ENCODE results near the gene PDE4D.
"Not testable (repeated sequence)": the region's sequence is repeated elsewhere in the genome, so short reads cannot be mapped to it uniquely, and the experiment has no call there.

Gene PDE4D

DNA sequence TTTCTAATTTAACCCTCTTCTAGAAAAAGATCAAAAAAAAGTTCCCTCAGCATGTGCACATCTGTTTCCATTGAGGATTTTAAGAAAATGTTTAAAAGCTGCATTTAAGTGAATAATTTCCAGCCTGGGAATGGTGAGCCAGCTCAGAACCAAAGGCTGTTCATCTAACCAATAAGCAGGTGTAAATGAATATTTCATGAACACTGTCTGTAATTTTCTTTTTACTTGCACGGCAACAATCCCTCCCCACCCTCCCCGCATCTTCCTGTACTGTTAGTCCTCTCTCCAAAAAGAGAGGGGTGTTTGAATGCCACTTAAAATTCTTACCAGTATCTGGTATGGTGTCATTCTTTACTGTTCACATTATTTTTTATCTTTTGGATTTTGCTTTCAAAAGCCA is 425.6 kb downstream of the PDE4D start:
- Histone ChIP-seq H3K4me3 (ENCODE audit: low read depth in 1 of 2, low read length in 2 of 2) (no peak overlapping the region), H3K4me1 (ENCODE audit: control insufficient read depth in 1 of 2, insufficient read depth in 2 of 2, low read length in 2 of 2) (no peaks in the 10 kb centered on the region), H3K27ac (ENCODE audit: low read length) (no peak overlapping the region), H3K9me3 (ENCODE audit: control insufficient read depth in 1 of 2, low read length in 2 of 2) (no peaks in the 10 kb centered on the region), H3K27me3 (ENCODE audit: low read depth, low read length) (no peaks in the 10 kb centered on the region), H3K36me3 (ENCODE audit: control insufficient read depth in 1 of 2, insufficient read depth in 2 of 2, low read length in 2 of 2) (no peaks in the 10 kb centered on the region)

- Histone ChIP-seq H3K36me3 (ENCODE audit: control insufficient read depth in 1 of 2, insufficient read depth in 2 of 2, low read length in 2 of 2) (no peaks in the 10 kb centered on the region), H3K27me3 (ENCODE audit: low read depth, low read length) (no peaks in the 10 kb centered on the region), H3K4me1 (ENCODE audit: control insufficient read depth in 1 of 2, insufficient read depth in 2 of 2, low read length in 2 of 2) (no peaks in the 10 kb centered on the region), H3K27ac (ENCODE audit: low read length) (no peak overlapping the region), H3K4me3 (ENCODE audit: low read depth in 1 of 2, low read length in 2 of 2) (no peak overlapping the region), H3K9me3 (ENCODE audit: control insufficient read depth in 1 of 2, low read length in 2 of 2) (no peaks in the 10 kb centered on the region)
These were observed 427.3 kb downstream of the PDE4D start for GRCh38 chr5:59466271-59466670.

DNA sequence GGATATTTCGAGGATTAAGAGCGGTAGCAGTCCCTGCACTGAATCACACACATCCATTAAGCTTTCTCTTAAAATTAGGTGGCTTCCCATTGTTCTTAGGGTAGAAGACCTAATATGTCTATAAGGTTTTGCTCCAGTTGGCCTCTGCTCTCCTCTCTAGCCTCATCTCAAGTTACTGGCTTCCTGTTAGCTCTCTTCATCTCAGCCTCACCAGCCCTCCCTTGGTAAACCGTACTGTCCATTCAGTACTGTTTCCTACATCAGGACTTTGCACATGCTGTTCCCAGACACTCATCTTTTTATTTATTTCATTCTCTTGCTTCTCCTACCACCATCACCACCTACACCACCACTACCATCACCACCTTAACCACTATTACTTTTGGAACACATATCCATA is 428.6 kb downstream of the PDE4D start:
- Histone ChIP-seq H3K36me3 (ENCODE audit: control insufficient read depth in 1 of 2, insufficient read depth in 2 of 2, low read length in 2 of 2) (no peaks in the 10 kb centered on the region), H3K9me3 (ENCODE audit: control insufficient read depth in 1 of 2, low read length in 2 of 2) (no peaks in the 10 kb centered on the region), H3K4me1 (ENCODE audit: control insufficient read depth in 1 of 2, insufficient read depth in 2 of 2, low read length in 2 of 2) (no peaks in the 10 kb centered on the region), H3K4me3 (ENCODE audit: low read depth in 1 of 2, low read length in 2 of 2) (no peak overlapping the region), H3K27me3 (ENCODE audit: low read depth, low read length) (no peaks in the 10 kb centered on the region), H3K27ac (ENCODE audit: low read length) (no peak overlapping the region)

DNA sequence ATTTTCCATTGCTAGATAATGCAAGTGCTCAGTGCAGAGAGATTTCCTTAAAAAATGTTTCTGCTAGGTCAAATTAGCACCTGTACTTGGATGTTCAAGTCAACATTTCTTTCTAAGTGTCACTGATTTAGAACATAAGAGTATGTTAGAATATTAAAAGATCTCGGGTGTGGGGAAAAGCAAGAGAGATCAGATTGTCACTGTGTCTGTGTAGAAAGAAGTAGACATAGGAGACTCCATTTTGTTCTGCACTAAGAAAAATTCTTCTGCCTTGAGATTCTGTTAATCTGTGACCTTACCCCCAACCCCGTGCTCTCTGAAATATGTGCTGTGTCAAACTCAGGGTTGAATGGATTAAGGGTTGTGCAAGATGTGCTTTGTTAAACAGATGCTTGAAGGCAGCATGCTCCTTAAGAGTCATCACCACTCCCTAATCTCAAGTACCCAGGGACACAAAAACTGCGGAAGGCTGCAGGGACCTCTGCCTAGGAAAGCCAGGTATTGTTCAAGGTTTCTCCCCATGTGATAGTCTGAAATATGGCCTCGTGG is 429.8 kb downstream of the PDE4D start:
- not testable (repeated sequence) for H3K27me3 ChIP-seq (ENCODE audit: low read depth, low read length); H3K9me3 ChIP-seq (ENCODE audit: control insufficient read depth in 1 of 2, low read length in 2 of 2); H3K27ac ChIP-seq (ENCODE audit: low read length); H3K4me3 ChIP-seq (ENCODE audit: low read depth in 1 of 2, low read length in 2 of 2); H3K4me1 ChIP-seq (ENCODE audit: control insufficient read depth in 1 of 2, insufficient read depth in 2 of 2, low read length in 2 of 2); H3K36me3 ChIP-seq (ENCODE audit: control insufficient read depth in 1 of 2, insufficient read depth in 2 of 2, low read length in 2 of 2)

- Histone ChIP-seq H3K4me3 (ENCODE audit: low read depth in 1 of 2, low read length in 2 of 2) (no peak overlapping the region), H3K27me3 (ENCODE audit: low read depth, low read length) (no peaks in the 10 kb centered on the region), H3K27ac (ENCODE audit: low read length) (no peak overlapping the region), H3K36me3 (ENCODE audit: control insufficient read depth in 1 of 2, insufficient read depth in 2 of 2, low read length in 2 of 2) (no peaks in the 10 kb centered on the region), H3K4me1 (ENCODE audit: control insufficient read depth in 1 of 2, insufficient read depth in 2 of 2, low read length in 2 of 2) (no peaks in the 10 kb centered on the region), H3K9me3 (ENCODE audit: control insufficient read depth in 1 of 2, low read length in 2 of 2) (no peaks in the 10 kb centered on the region)
These were observed 430.6 kb downstream of the PDE4D start for GRCh38 chr5:59462956-59463355.

DNA sequence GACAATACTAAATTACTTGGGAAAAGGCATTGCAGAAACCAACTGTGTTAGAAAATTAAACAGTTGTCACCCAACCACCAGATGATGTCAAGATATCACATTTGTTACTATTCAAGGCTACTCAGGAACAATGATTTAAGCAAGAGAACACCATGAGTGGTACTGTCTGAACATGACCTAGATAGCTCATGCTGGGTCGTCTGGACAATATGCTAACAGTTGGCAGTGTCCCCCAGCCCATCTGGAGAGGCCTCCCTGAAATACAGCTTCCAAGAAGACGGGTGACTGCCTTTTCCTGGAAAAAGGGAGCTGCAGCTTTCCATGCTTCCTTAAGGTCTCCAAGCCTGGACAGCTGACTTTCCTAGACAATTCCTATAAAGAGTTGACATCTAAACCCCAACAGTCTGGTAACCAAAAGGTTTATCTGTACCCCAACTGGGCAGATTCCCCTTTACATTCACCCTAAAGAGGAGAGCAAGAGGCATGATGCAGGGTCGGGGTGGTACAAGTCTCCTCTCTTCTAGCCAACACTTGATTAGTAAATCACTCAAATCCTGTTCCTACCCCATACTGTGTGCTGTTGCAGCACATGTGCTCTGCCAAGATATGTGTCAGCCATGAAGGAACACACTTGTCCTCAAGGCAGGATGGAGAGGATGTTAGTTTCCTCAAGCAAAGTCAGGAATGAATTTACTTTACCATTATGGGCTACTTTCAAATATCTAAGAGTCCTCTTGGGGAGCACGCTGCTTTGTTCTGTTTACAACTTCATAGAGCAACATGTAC is 433.0 kb downstream of the PDE4D start:
- H3K4me3 ChIP-seq (ENCODE audit: low read depth in 1 of 2, low read length in 2 of 2) = no peak overlapping the region
- no peak overlapping the region for H3K27ac ChIP-seq (ENCODE audit: low read length)
- H3K27me3 ChIP-seq (ENCODE audit: low read depth, low read length) = no peaks in the 10 kb centered on the region
- H3K36me3 ChIP-seq (ENCODE audit: control insufficient read depth in 1 of 2, insufficient read depth in 2 of 2, low read length in 2 of 2) = no peaks in the 10 kb centered on the region
- H3K4me1 ChIP-seq (ENCODE audit: control insufficient read depth in 1 of 2, insufficient read depth in 2 of 2, low read length in 2 of 2) = no peaks in the 10 kb centered on the region
- no peaks in the 10 kb centered on the region for H3K9me3 ChIP-seq (ENCODE audit: control insufficient read depth in 1 of 2, low read length in 2 of 2)

DNA sequence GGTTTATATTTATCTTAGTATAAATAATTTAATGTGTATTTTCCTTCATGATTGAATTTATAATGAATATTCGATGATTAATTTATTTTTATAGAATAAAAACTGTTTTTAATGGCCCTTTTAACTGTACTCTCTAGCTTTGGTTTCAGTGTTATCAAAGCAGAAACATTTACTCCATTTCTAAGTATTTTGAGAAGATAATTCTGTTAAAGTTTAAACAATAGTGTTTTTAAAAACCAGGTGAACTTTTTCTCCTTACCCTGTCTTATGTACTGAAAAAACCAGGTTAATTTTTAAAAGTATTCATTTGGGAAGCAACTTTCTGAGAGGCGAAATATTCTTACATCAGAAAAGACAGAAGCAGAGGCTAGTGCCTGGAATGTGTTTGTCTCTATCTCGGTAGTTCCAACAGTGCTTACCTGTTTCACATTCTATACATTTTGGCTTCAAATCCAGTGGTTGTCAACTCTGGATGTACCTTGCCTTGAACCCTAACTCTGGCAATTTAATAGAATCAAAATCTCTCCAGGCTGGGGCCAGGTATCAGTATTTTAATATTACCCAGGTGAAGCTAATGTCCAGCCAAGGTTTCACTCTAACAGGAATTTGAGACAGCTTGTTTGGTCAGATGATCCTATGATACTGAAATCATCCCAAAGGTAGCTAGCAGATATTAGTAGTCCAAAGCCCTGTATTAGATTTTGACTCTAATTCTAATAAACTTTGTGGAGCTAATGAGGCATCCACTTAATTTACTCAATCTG is 434.4 kb downstream of the PDE4D start:
- H3K4me3 ChIP-seq (ENCODE audit: low read depth in 1 of 2, low read length in 2 of 2) = no peak overlapping the region
- H3K9me3 ChIP-seq (ENCODE audit: control insufficient read depth in 1 of 2, low read length in 2 of 2) = no peaks in the 10 kb centered on the region
- no peaks in the 10 kb centered on the region for H3K27me3 ChIP-seq (ENCODE audit: low read depth, low read length)
- no peaks in the 10 kb centered on the region for H3K4me1 ChIP-seq (ENCODE audit: control insufficient read depth in 1 of 2, insufficient read depth in 2 of 2, low read length in 2 of 2)
- no peaks in the 10 kb centered on the region for H3K36me3 ChIP-seq (ENCODE audit: control insufficient read depth in 1 of 2, insufficient read depth in 2 of 2, low read length in 2 of 2)
- no peak overlapping the region for H3K27ac ChIP-seq (ENCODE audit: low read length)

GRCh38 chr5:59458321-59458720 is 435.2 kb downstream of the PDE4D start:
- Histone ChIP-seq H3K36me3 (ENCODE audit: control insufficient read depth in 1 of 2, insufficient read depth in 2 of 2, low read length in 2 of 2) (no peaks in the 10 kb centered on the region), H3K27ac (ENCODE audit: low read length) (no peak overlapping the region)

GRCh38 chr5:59449905-59450644 is 443.5 kb downstream of the PDE4D start:
- Histone ChIP-seq H3K4me3 (ENCODE audit: low read depth in 1 of 2, low read length in 2 of 2) (no peak overlapping the region), H3K27ac (ENCODE audit: low read length) (no peak overlapping the region), H3K9me3 (ENCODE audit: control insufficient read depth in 1 of 2, low read length in 2 of 2) (peaks cover 0 to 4% of the 10 kb centered on the region in 2 donors), H3K4me1 (ENCODE audit: control insufficient read depth in 1 of 2, insufficient read depth in 2 of 2, low read length in 2 of 2) (no peaks in the 10 kb centered on the region), H3K27me3 (ENCODE audit: low read depth, low read length) (no peaks in the 10 kb centered on the region), H3K36me3 (ENCODE audit: control insufficient read depth in 1 of 2, insufficient read depth in 2 of 2, low read length in 2 of 2) (no peaks in the 10 kb centered on the region)

More at GRCh38 chr5:59458321-59458720, 435.2 kb downstream of the PDE4D start:
- Histone ChIP-seq H3K4me1 (ENCODE audit: control insufficient read depth in 1 of 2, insufficient read depth in 2 of 2, low read length in 2 of 2) (no peaks in the 10 kb centered on the region), H3K4me3 (ENCODE audit: low read depth in 1 of 2, low read length in 2 of 2) (no peak overlapping the region), H3K27me3 (ENCODE audit: low read depth, low read length) (no peaks in the 10 kb centered on the region), H3K9me3 (ENCODE audit: control insufficient read depth in 1 of 2, low read length in 2 of 2) (no peaks in the 10 kb centered on the region)

GRCh38 chr5:59446356-59446755 is 447.2 kb downstream of the PDE4D start:
- H3K9me3 ChIP-seq (ENCODE audit: control insufficient read depth in 1 of 2, low read length in 2 of 2) = peaks cover 0 to 4% of the 10 kb centered on the region in 2 donors
- H3K27me3 ChIP-seq (ENCODE audit: low read depth, low read length) = no peaks in the 10 kb centered on the region
- no peak overlapping the region for H3K27ac ChIP-seq (ENCODE audit: low read length)

DNA sequence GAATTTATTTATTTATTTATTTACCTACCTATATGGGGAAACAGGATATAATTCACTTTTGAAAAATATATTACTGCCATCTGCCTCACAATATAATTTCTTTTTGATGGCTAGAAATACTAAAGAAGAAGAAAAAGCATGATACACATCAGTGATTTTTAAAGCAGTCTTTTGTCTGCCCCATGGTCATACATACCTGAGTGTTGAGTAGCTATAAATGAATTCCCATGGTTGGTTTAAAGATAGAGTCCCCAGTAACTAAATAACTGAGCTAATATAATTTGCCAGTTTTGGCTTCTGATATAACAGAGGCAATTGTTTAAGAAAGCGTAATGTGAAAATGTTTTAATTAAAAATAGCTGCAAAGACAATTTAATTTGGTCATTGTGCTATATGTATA is 447.8 kb downstream of the PDE4D start:
- Histone ChIP-seq H3K4me1 (ENCODE audit: control insufficient read depth in 1 of 2, insufficient read depth in 2 of 2, low read length in 2 of 2) (no peaks in the 10 kb centered on the region), H3K9me3 (ENCODE audit: control insufficient read depth in 1 of 2, low read length in 2 of 2) (peaks cover 0 to 4% of the 10 kb centered on the region in 2 donors), H3K27me3 (ENCODE audit: low read depth, low read length) (no peaks in the 10 kb centered on the region), H3K27ac (ENCODE audit: low read length) (no peak overlapping the region), H3K36me3 (ENCODE audit: control insufficient read depth in 1 of 2, insufficient read depth in 2 of 2, low read length in 2 of 2) (no peaks in the 10 kb centered on the region), H3K4me3 (ENCODE audit: low read depth in 1 of 2, low read length in 2 of 2) (no peak overlapping the region)

More at GRCh38 chr5:59446356-59446755, 447.2 kb downstream of the PDE4D start:
- no peaks in the 10 kb centered on the region for H3K36me3 ChIP-seq (ENCODE audit: control insufficient read depth in 1 of 2, insufficient read depth in 2 of 2, low read length in 2 of 2)
- no peaks in the 10 kb centered on the region for H3K4me1 ChIP-seq (ENCODE audit: control insufficient read depth in 1 of 2, insufficient read depth in 2 of 2, low read length in 2 of 2)
- no peak overlapping the region for H3K4me3 ChIP-seq (ENCODE audit: low read depth in 1 of 2, low read length in 2 of 2)
